Neural progenitor cell (in vitro differentiated cells): Measurements from ENCODE around the gene PHF2. TPM values are rescaled to one million over a fixed set of nuclear protein-coding genes. Genes with fewer than 3 reads are reported as not detected.

ENCODE experiments used
- DNase-seq: peaks from one replicate; pipeline ENCODE4 v3.0.0-alpha.2; 2016; ENCODE audit warnings: low spot score
- H2AFZ ChIP-seq: fragments of 200-600 bp; sonication (generic); replicated peaks from 2 replicates; pipeline ENCODE4 v1.6.1; 2016; ENCODE audit warnings: antibody characterized with exemption
- H3F3A ChIP-seq: fragments of 200-600 bp; sonication (generic); 2 replicates; pipeline ENCODE4 v1.6.1; 2016; ENCODE audit warnings: antibody characterized with exemption, low read depth
- H3K27ac ChIP-seq: fragments of 200-600 bp; sonication (generic); 2 replicates; pipeline ENCODE4 v1.5.1; 2016; ENCODE audit warnings: mild to moderate bottlenecking
- H3K27me3 ChIP-seq: fragments of 200-600 bp; sonication (generic); 2 replicates; pipeline ENCODE4 v1.6.1; 2016; ENCODE audit warnings: mild to moderate bottlenecking, moderate library complexity
- H3K36me3 ChIP-seq: fragments of 200-600 bp; sonication (generic); 2 replicates; pipeline ENCODE4 v1.5.1; 2016
- H3K4me1 ChIP-seq: fragments of 200-600 bp; sonication (generic); 2 replicates; pipeline ENCODE4 v1.6.1; 2016; ENCODE audit warnings: mixed run types
- H3K4me2 ChIP-seq: fragments of 200-600 bp; sonication (generic); 2 replicates; pipeline ENCODE4 v1.6.1; 2016
- H3K4me3 ChIP-seq: fragments of 200-600 bp; sonication (generic); 2 replicates; pipeline ENCODE4 v1.5.1; 2016
- H3K79me2 ChIP-seq: fragments of 200-600 bp; sonication (generic); 2 replicates; pipeline ENCODE4 v1.6.1; 2016; ENCODE audit warnings: low read depth
- H3K9ac ChIP-seq: fragments of 200-600 bp; sonication (generic); 2 replicates; pipeline ENCODE4 v1.6.1; 2016
- H3K9me3 ChIP-seq: fragments of 200-600 bp; sonication (generic); 2 replicates; pipeline ENCODE4 v1.5.1; 2016; ENCODE audit warnings: low read depth
- H4K20me1 ChIP-seq: fragments of 200-600 bp; sonication (generic); 2 replicates; pipeline ENCODE4 v1.6.1; 2016; ENCODE audit warnings: low read depth
- H3K27ac Mint-ChIP-seq: 3 replicates; pipeline ENCODE4 v1.8.0; 2021; ENCODE audit warnings: mixed read lengths
- H3K27me3 Mint-ChIP-seq: 2 replicates; pipeline ENCODE4 v1.8.0; 2022; ENCODE audit warnings: low read depth, mild to moderate bottlenecking, inconsistent platforms, moderate library complexity, mixed read lengths; ENCODE audit not compliant: insufficient read depth
- H3K36me3 Mint-ChIP-seq: 3 replicates; pipeline ENCODE4 v1.8.0; 2021; ENCODE audit warnings: mixed read lengths
- H3K4me1 Mint-ChIP-seq: 3 replicates; pipeline ENCODE4 v1.8.0; 2021; ENCODE audit warnings: mixed read lengths
- H3K4me3 Mint-ChIP-seq: 3 replicates; pipeline ENCODE4 v1.8.0; 2021; ENCODE audit warnings: mild to moderate bottlenecking, moderate library complexity, mixed read lengths
- H3K9me3 Mint-ChIP-seq: 3 replicates; pipeline ENCODE4 v1.8.0; 2020; ENCODE audit warnings: mixed read lengths
- EZH2 ChIP-seq: fragments of 200-600 bp; sonication (generic); IDR thresholded peaks from 2 replicates; pipeline ENCODE4 v1.6.1; 2017; ENCODE audit warnings: antibody characterized with exemption, mild to moderate bottlenecking, moderate library complexity
- EZH2phosphoT487 ChIP-seq: fragments of 200-600 bp; sonication (generic); IDR thresholded peaks from 2 replicates; pipeline ENCODE4 v1.6.1; 2017; ENCODE audit warnings: antibody characterized with exemption
- total RNA-seq: library from RNA; depleted of rRNA; stranded (reverse); fragments of >200 nt; gene quantifications from 2 replicates; pipeline ENCODE4 v1.2.3, GENCODE V29; 2015; ENCODE audit warnings: low replicate concordance
- TF ChIP-seq, protein P1 (sequence below): fragments of 200-600 bp; sonication (generic); IDR thresholded peaks from 2 replicates; pipeline ENCODE4 v1.5.1; 2017; ENCODE audit warnings: antibody characterized with exemption, mild to moderate bottlenecking

Gene PHF2
- total RNA-seq, 1 donor from 2014 or later, result 17.6 TPM

GRCh38 chr9:93662016-93662638 is 85.7 kb downstream of the PHF2 start:
- Histone ChIP-seq H4K20me1 (no peaks in the 10 kb centered on the region), H3K4me2 (no peak overlapping the region), H3F3A (no peaks in the 10 kb centered on the region), H3K36me3 (no peaks in the 10 kb centered on the region), H3K9me3 (no peaks in the 10 kb centered on the region), H3K79me2 (no peaks in the 10 kb centered on the region), H3K4me1 (no peaks in the 10 kb centered on the region), H3K27me3 (no peaks in the 10 kb centered on the region), H3K27ac (no peak overlapping the region), H3K4me3 (no peak overlapping the region), H2AFZ (no peak overlapping the region), H3K9ac (no peak overlapping the region)
- H3K4me3 Mint-ChIP-seq, result no peak overlapping the region
- peaks cover 3% of the 10 kb centered on the region for H3K27me3 Mint-ChIP-seq
- DNase-seq, result no peak
- H3K36me3 Mint-ChIP-seq, result peaks cover 7% of the 10 kb centered on the region
- TF ChIP-seq, protein P1, sequence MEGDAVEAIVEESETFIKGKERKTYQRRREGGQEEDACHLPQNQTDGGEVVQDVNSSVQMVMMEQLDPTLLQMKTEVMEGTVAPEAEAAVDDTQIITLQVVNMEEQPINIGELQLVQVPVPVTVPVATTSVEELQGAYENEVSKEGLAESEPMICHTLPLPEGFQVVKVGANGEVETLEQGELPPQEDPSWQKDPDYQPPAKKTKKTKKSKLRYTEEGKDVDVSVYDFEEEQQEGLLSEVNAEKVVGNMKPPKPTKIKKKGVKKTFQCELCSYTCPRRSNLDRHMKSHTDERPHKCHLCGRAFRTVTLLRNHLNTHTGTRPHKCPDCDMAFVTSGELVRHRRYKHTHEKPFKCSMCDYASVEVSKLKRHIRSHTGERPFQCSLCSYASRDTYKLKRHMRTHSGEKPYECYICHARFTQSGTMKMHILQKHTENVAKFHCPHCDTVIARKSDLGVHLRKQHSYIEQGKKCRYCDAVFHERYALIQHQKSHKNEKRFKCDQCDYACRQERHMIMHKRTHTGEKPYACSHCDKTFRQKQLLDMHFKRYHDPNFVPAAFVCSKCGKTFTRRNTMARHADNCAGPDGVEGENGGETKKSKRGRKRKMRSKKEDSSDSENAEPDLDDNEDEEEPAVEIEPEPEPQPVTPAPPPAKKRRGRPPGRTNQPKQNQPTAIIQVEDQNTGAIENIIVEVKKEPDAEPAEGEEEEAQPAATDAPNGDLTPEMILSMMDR, result no peak
- TF ChIP-seq EZH2, result no peak
- TF ChIP-seq EZH2phosphoT487, result no peak
- H3K4me1 Mint-ChIP-seq, result no peaks in the 10 kb centered on the region
- H3K9me3 Mint-ChIP-seq, result no peaks in the 10 kb centered on the region
- no peak overlapping the region for H3K27ac Mint-ChIP-seq

DNA sequence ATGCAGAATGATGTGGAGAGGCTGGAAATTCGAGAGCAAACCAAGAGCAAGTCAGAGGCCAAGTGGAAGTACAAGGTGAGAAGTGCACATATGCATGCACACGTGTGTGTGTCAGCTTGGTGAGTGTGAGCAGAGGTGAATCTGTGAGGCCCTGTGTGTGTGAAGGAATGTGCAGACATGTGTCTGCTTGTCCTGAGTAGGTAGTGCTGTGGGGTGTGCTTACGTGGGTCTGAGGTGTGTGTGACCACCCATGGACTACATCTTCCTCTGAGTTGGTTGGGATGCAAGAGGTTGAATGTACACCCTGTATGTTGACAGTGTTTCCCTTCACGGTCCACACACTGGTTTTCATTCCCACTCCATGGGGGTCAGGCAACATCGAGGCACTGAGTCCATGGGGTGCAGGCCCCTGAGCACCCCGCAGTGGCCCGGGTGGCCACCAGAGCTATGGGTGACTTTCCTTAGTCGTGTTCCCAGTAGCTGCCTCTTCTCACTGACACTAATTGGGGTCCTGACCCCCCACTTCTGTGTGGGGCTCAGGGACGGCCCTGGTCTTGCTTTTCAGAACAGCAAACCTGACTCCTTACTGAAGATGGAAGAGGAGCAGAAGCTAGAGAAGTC is 86.7 kb downstream of the PHF2 start:
- H3F3A ChIP-seq, result no peaks in the 10 kb centered on the region
- no peaks in the 10 kb centered on the region for H4K20me1 ChIP-seq
- no peak overlapping the region for H2AFZ ChIP-seq
- Mint-ChIP-seq H3K36me3 (peaks cover 6% of the 10 kb centered on the region), H3K4me1 (peaks cover 4% of the 10 kb centered on the region), H3K4me3 (no peak overlapping the region), H3K9me3 (no peaks in the 10 kb centered on the region), H3K27ac (no peak overlapping the region), H3K27me3 (peaks cover under 1% of the 10 kb centered on the region)
- no peak overlapping the region for H3K27ac ChIP-seq
- no peak overlapping the region for H3K9ac ChIP-seq
- TF ChIP-seq EZH2 (no peak), EZH2phosphoT487 (no peak)
- TF ChIP-seq, protein P1, result no peak
- H3K4me1 ChIP-seq, result peaks cover 2% of the 10 kb centered on the region
- no peaks in the 10 kb centered on the region for H3K79me2 ChIP-seq
- H3K36me3 ChIP-seq, result no peaks in the 10 kb centered on the region
- no peak overlapping the region for H3K4me3 ChIP-seq
- no peak overlapping the region for H3K4me2 ChIP-seq
- no peak for DNase-seq
- no peaks in the 10 kb centered on the region for H3K9me3 ChIP-seq
- H3K27me3 ChIP-seq, result no peaks in the 10 kb centered on the region

- TF ChIP-seq, protein P1, result no peak
- TF ChIP-seq EZH2phosphoT487 (no peak), EZH2 (no peak)
- peaks cover 12% of the 10 kb centered on the region for H3K4me1 Mint-ChIP-seq
- Histone ChIP-seq H2AFZ (no peak overlapping the region), H3K4me2 (no peak overlapping the region), H3F3A (no peaks in the 10 kb centered on the region), H4K20me1 (no peaks in the 10 kb centered on the region), H3K27me3 (no peaks in the 10 kb centered on the region), H3K79me2 (no peaks in the 10 kb centered on the region), H3K36me3 (no peaks in the 10 kb centered on the region), H3K4me1 (peaks cover 11% of the 10 kb centered on the region), H3K9ac (no peak overlapping the region), H3K27ac (no peak overlapping the region), H3K9me3 (no peaks in the 10 kb centered on the region), H3K4me3 (no peak overlapping the region)
- no peak for DNase-seq
- peaks cover 6% of the 10 kb centered on the region for H3K36me3 Mint-ChIP-seq
- H3K27ac Mint-ChIP-seq, result no peak overlapping the region
- H3K9me3 Mint-ChIP-seq, result no peaks in the 10 kb centered on the region
- H3K4me3 Mint-ChIP-seq, result no peak overlapping the region
- no peaks in the 10 kb centered on the region for H3K27me3 Mint-ChIP-seq
Observed at GRCh38 chr9:93663877-93664548, 87.6 kb downstream of the PHF2 start.
